Suprapubic skin (tissue), 4 donors: ENCODE data around the gene PAPSS2. TPM values are rescaled to one million over a fixed set of nuclear protein-coding genes. Genes with fewer than 3 reads are reported as not detected.

Experiments used
- DNase-seq, 2 donors: peaks; one replicate each; pipeline ENCODE4 v3.0.0-alpha.2; 2019; ENCODE audit warnings: low spot score in 2 of 2
- H3K27ac ChIP-seq: fragments of 200-600 bp; sonication (generic); one replicate; pipeline ENCODE4 v1.5.1; 2019
- H3K27me3 ChIP-seq: fragments of 200-600 bp; sonication (generic); one replicate; pipeline ENCODE4 v1.5.1; 2019
- H3K36me3 ChIP-seq: fragments of 200-600 bp; sonication (generic); one replicate; pipeline ENCODE4 v1.5.1; 2019
- H3K4me1 ChIP-seq: fragments of 200-600 bp; sonication (generic); one replicate; pipeline ENCODE4 v1.5.1; 2019
- H3K4me3 ChIP-seq: fragments of 200-600 bp; sonication (generic); one replicate; pipeline ENCODE4 v1.5.1; 2019; ENCODE audit warnings: mild to moderate bottlenecking
- H3K9me3 ChIP-seq: fragments of 200-600 bp; sonication (generic); one replicate; pipeline ENCODE4 v1.5.1; 2019
- EP300 ChIP-seq: sonication (generic); formaldehyde crosslinking; IDR thresholded peaks from one replicate; pipeline ENCODE4 v1.6.1; 2017; ENCODE audit warnings: antibody characterized with exemption
- POLR2A ChIP-seq, 2 donors: fragments of 450-650 bp; IDR thresholded peaks; one replicate each; pipeline ENCODE4 v1.6.1; 2017; ENCODE audit warnings: antibody characterized with exemption in 2 of 2, mild to moderate bottlenecking in 2 of 2, moderate library complexity in 2 of 2
- POLR2AphosphoS5 ChIP-seq, 3 donors: sonication (generic); formaldehyde crosslinking; IDR thresholded peaks; one replicate each; pipeline ENCODE4 v1.6.1; 2017; ENCODE audit warnings: antibody characterized with exemption in 3 of 3
- WGBS: methylation state at CpG from one replicate; pipeline ENCODE4 v1.1.5; 2018; 5-methylcytosine and 5-hydroxymethylcytosine counted together
- total RNA-seq, 4 donors: library from RNA; depleted of rRNA; stranded (reverse); fragments of >200 nt; gene quantifications; one replicate each; pipeline ENCODE4 v1.1.0, GENCODE V29; 2016
- TF ChIP-seq, protein P1 (sequence below), 2 donors: fragments of 200-600 bp in 1 of 2; fragments of 450-650 bp in 1 of 2; sonication (generic) in 1 of 2; IDR thresholded peaks; one replicate each; pipeline ENCODE4 v1.5.1; 2016 to 2019; ENCODE audit warnings: antibody characterized with exemption in 2 of 2, mild to moderate bottlenecking in 1 of 2, moderate library complexity in 1 of 2

Gene PAPSS2
- total RNA-seq, 4 donors from 2014 or later, result 2.4 to 5.6 (median 3.4) TPM

DNA sequence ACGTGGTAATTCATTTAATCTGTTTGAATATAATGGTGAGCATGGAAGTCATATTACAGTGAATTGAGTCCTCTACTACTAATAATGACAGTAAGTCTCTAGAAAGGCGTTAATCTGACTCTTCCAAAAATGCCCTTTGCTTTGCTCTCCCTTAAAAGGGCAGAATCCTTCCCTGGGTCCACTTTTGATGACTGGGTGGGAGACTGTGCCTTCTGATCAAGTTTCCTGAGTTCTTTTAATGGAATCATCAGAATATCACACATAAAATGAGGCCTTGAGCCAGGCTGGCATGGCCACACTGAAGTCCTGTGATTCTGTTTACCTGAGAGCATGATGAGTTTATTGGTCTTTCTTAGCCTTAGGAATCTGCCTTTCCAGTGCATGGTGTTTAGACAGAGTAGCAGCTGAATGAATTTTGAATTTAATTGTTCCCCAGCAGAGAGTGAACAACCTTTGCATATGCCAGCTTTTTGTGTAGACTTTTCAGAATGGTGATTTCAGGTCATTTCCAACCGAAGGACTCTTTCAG is 33.3 kb downstream of the PAPSS2 start:
- Histone ChIP-seq H3K27me3 (no peaks in the 10 kb centered on the region), H3K36me3 (no peaks in the 10 kb centered on the region), H3K27ac (no peak overlapping the region), H3K4me1 (no peaks in the 10 kb centered on the region), H3K4me3 (no peak overlapping the region), H3K9me3 (no peaks in the 10 kb centered on the region)
- TF ChIP-seq, protein P1, sequence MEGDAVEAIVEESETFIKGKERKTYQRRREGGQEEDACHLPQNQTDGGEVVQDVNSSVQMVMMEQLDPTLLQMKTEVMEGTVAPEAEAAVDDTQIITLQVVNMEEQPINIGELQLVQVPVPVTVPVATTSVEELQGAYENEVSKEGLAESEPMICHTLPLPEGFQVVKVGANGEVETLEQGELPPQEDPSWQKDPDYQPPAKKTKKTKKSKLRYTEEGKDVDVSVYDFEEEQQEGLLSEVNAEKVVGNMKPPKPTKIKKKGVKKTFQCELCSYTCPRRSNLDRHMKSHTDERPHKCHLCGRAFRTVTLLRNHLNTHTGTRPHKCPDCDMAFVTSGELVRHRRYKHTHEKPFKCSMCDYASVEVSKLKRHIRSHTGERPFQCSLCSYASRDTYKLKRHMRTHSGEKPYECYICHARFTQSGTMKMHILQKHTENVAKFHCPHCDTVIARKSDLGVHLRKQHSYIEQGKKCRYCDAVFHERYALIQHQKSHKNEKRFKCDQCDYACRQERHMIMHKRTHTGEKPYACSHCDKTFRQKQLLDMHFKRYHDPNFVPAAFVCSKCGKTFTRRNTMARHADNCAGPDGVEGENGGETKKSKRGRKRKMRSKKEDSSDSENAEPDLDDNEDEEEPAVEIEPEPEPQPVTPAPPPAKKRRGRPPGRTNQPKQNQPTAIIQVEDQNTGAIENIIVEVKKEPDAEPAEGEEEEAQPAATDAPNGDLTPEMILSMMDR (IDR thresholded peaks at IDR 0.05), result no peak
- TF ChIP-seq EP300, result no peak
- no peak for TF ChIP-seq POLR2AphosphoS5 (IDR thresholded peaks at IDR 0.05)
- no peak for TF ChIP-seq POLR2A (IDR thresholded peaks at IDR 0.05)
- 96% methylated on average over 3 of the region's 3 CpGs for WGBS
- DNase-seq, result no peak

GRCh38 chr10:87694011-87694794 is 34.5 kb downstream of the PAPSS2 start:
- Histone ChIP-seq H3K27ac (no peak overlapping the region), H3K27me3 (no peaks in the 10 kb centered on the region), H3K4me3 (no peak overlapping the region), H3K9me3 (no peaks in the 10 kb centered on the region), H3K36me3 (no peaks in the 10 kb centered on the region), H3K4me1 (no peaks in the 10 kb centered on the region)
- no peak for DNase-seq
- TF ChIP-seq POLR2AphosphoS5 (IDR thresholded peaks at IDR 0.05) (no peak), POLR2A (IDR thresholded peaks at IDR 0.05) (no peak), EP300 (no peak)
- TF ChIP-seq, protein P1 (IDR thresholded peaks at IDR 0.05), result no peak
- 81% methylated on average over 4 of the region's 4 CpGs for WGBS

- Histone ChIP-seq H3K27me3 (no peaks in the 10 kb centered on the region), H3K4me3 (no peak overlapping the region), H3K4me1 (no peaks in the 10 kb centered on the region), H3K9me3 (no peaks in the 10 kb centered on the region), H3K27ac (no peak overlapping the region), H3K36me3 (no peaks in the 10 kb centered on the region)
- TF ChIP-seq EP300, result no peak
- no peak for TF ChIP-seq POLR2AphosphoS5 (IDR thresholded peaks at IDR 0.05)
- TF ChIP-seq, protein P1 (IDR thresholded peaks at IDR 0.05), result no peak
- no peak for TF ChIP-seq POLR2A (IDR thresholded peaks at IDR 0.05)
- DNase-seq, result no peak
- 84% methylated on average over 3 of the region's 3 CpGs for WGBS
Observed at GRCh38 chr10:87695074-87695473, 35.4 kb downstream of the PAPSS2 start.

- TF ChIP-seq POLR2AphosphoS5 (IDR thresholded peaks at IDR 0.05) (no peak), POLR2A (IDR thresholded peaks at IDR 0.05) (no peak), EP300 (no peak)
- TF ChIP-seq, protein P1 (IDR thresholded peaks at IDR 0.05), result no peak
- no peaks in the 10 kb centered on the region for H3K36me3 ChIP-seq
- WGBS, result 74% methylated on average over 9 of the region's 11 CpGs
Observed at GRCh38 chr10:87696922-87697745, 37.5 kb downstream of the PAPSS2 start.

More at GRCh38 chr10:87696922-87697745, 37.5 kb downstream of the PAPSS2 start:
- H3K9me3 ChIP-seq, result no peaks in the 10 kb centered on the region
- no peak for DNase-seq
- H3K4me1 ChIP-seq, result no peaks in the 10 kb centered on the region
- no peaks in the 10 kb centered on the region for H3K27me3 ChIP-seq
- no peak overlapping the region for H3K27ac ChIP-seq
- no peak overlapping the region for H3K4me3 ChIP-seq
